IMR-90 (cell line): ENCODE data around the gene TEAD1. TPM values are rescaled to one million over a fixed set of nuclear protein-coding genes. Genes with fewer than 3 reads are reported as not detected.

ENCODE experiments used
- ATAC-seq: fragments of 200-7000 bp; cut with Tn5 transposase; 2 replicates; pipeline ENCODE4 v1.9.1; 2020; ENCODE audit warnings: low read depth, mild to moderate bottlenecking, moderate library complexity
- BruUV-seq: library from RNA; stranded (reverse); fragments of 400-500 nt; replicated peaks from 2 replicates; lab custom pipeline; 2021; lab: Mats Ljungman, UMichigan
- CTCF ChIA-PET: fragments of 300-600 bp; formaldehyde crosslinking; extraction: SDS; loops from one replicate; lab custom pipeline; 2021; ENCODE audit warnings: antibody characterized with exemption; lab: Yijun Ruan, JAX
- POLR2A ChIA-PET: fragments of 300-600 bp; sonication (Branson Sonifier 250); formaldehyde crosslinking; loops from one replicate; lab custom pipeline; 2022; ENCODE audit warnings: antibody characterized with exemption; ENCODE audit not compliant: unreplicated experiment; lab: Charles Lee
- DNase-seq: peaks from one replicate; pipeline ENCODE4 v3.0.0; 2013
- H2AFZ ChIP-seq: replicated peaks from 2 replicates; pipeline ENCODE3; 2013; ENCODE audit warnings: low read length, mild to moderate bottlenecking; ENCODE audit not compliant: poor library complexity
- H2AK5ac ChIP-seq: 2 replicates; pipeline ENCODE4 v1.6.1; 2013; ENCODE audit warnings: low read depth, low read length, inconsistent platforms
- H2AK9ac ChIP-seq: replicated peaks from 2 replicates; pipeline ENCODE3; 2013; ENCODE audit warnings: mild to moderate bottlenecking, low read depth, low read length, moderate library complexity; ENCODE audit not compliant: poor library complexity
- H2BK120ac ChIP-seq: 2 replicates; pipeline ENCODE4 v1.6.1; 2013; ENCODE audit warnings: low read depth, low read length, inconsistent platforms
- H2BK15ac ChIP-seq: 3 replicates; pipeline ENCODE4 v1.6.1; 2013; ENCODE audit warnings: low read depth, low read length, inconsistent platforms
- H2BK20ac ChIP-seq: 2 replicates; pipeline ENCODE4 v1.6.1; 2013; ENCODE audit warnings: low read depth, mild to moderate bottlenecking, inconsistent platforms, low read length, moderate library complexity
- H2BK5ac ChIP-seq: 2 replicates; pipeline ENCODE4 v1.6.1; 2013; ENCODE audit warnings: mild to moderate bottlenecking, low read depth, low read length, inconsistent platforms; ENCODE audit not compliant: poor library complexity, severe bottlenecking
- H3K14ac ChIP-seq: replicated peaks from 2 replicates; pipeline ENCODE4 v1.6.1; 2013; ENCODE audit warnings: low read depth, low read length, inconsistent platforms
- H3K18ac ChIP-seq: 2 replicates; pipeline ENCODE4 v1.6.1; 2013; ENCODE audit warnings: low read depth, low read length, control low read depth
- H3K23ac ChIP-seq: 2 replicates; pipeline ENCODE4 v1.6.1; 2013; ENCODE audit warnings: low read depth, low read length, inconsistent platforms
- H3K27ac ChIP-seq: 2 replicates; pipeline ENCODE4 v1.5.1; 2013; ENCODE audit warnings: mild to moderate bottlenecking, control low read depth, low read length; ENCODE audit not compliant: insufficient read depth
- H3K27me3 ChIP-seq: 2 replicates; pipeline ENCODE4 v1.6.1; 2013; ENCODE audit warnings: low read length; ENCODE audit not compliant: control insufficient read depth, insufficient read depth
- H3K36me3 ChIP-seq: 2 replicates; pipeline ENCODE4 v1.6.1; 2013; ENCODE audit warnings: low read length, mixed read lengths; ENCODE audit not compliant: control insufficient read depth, insufficient read depth
- H3K4ac ChIP-seq: 2 replicates; pipeline ENCODE4 v1.6.1; 2013; ENCODE audit warnings: low read depth, low read length, inconsistent platforms
- H3K4me1 ChIP-seq: 2 replicates; pipeline ENCODE4 v1.6.1; 2013; ENCODE audit warnings: low read length, mixed read lengths; ENCODE audit not compliant: control insufficient read depth, insufficient read depth
- H3K4me2 ChIP-seq: 2 replicates; pipeline ENCODE4 v1.6.1; 2013; ENCODE audit warnings: low read depth, mild to moderate bottlenecking, control low read depth, low read length, moderate library complexity
- H3K4me3 ChIP-seq: 2 replicates; pipeline ENCODE4 v1.5.1; 2013; ENCODE audit warnings: low read depth, mild to moderate bottlenecking, control low read depth, low read length, moderate library complexity; ENCODE audit not compliant: insufficient read depth
- H3K56ac ChIP-seq: 2 replicates; pipeline ENCODE4 v1.6.1; 2013; ENCODE audit warnings: low read length, inconsistent platforms; ENCODE audit not compliant: insufficient read depth; ENCODE audit errors: extremely low read depth
- H3K79me1 ChIP-seq, 2 experiments: 2 replicates each; pipeline ENCODE4 v1.6.1; 2013; ENCODE audit warnings: low read length in 2 of 2, inconsistent platforms in 1 of 2, low read depth in 1 of 2
- H3K9ac ChIP-seq: 2 replicates; pipeline ENCODE4 v1.6.1; 2013; ENCODE audit warnings: low read depth, low read length, control low read depth
- H3K9me1 ChIP-seq: 2 replicates; pipeline ENCODE4 v1.6.1; 2013; ENCODE audit warnings: low read length, inconsistent platforms; ENCODE audit not compliant: insufficient read depth
- H3K9me3 ChIP-seq: 2 replicates; pipeline ENCODE4 v1.6.1; 2013; ENCODE audit warnings: low read length; ENCODE audit not compliant: control insufficient read depth, insufficient read depth
- H4K20me1 ChIP-seq: 2 replicates; pipeline ENCODE4 v1.6.1; 2013; ENCODE audit warnings: low read length, inconsistent platforms; ENCODE audit not compliant: insufficient read depth
- H4K5ac ChIP-seq: 2 replicates; pipeline ENCODE4 v1.6.1; 2013; ENCODE audit warnings: mild to moderate bottlenecking, low read depth, low read length, control low read depth
- H4K8ac ChIP-seq, 2 experiments: 2 replicates each; pipeline ENCODE4 v1.6.1; 2013; ENCODE audit warnings: low read depth in 2 of 2, low read length in 2 of 2, control low read depth in 1 of 2, inconsistent platforms in 1 of 2
- H4K91ac ChIP-seq: 2 replicates; pipeline ENCODE4 v1.6.1; 2013; ENCODE audit warnings: low read depth, low read length, inconsistent platforms; ENCODE audit not compliant: insufficient read depth
- BHLHE40 ChIP-seq: fragments of 150-350 bp; IDR thresholded peaks from 2 replicates; pipeline ENCODE4 v1.6.1; 2016; ENCODE audit warnings: mild to moderate bottlenecking, low read depth, low read length
- MAFK ChIP-seq: IDR thresholded peaks from 2 replicates; pipeline ENCODE4 v1.6.1; 2012; ENCODE audit warnings: low read depth, low read length, improper control_type of control experiment
- WGBS, 2 experiments: methylation state at CpG; one replicate each; pipeline versions ENCODE4 v1.1.5 to v1.1.7; 2013; ENCODE audit warnings: missing lambda C conversion rate in 2 of 2; ENCODE audit not compliant: insufficient read length in 1 of 2; ENCODE audit errors: extremely low coverage in 2 of 2; 5-methylcytosine and 5-hydroxymethylcytosine counted together
- dilution Hi-C: fragments of 300-500 bp; cut with HindIII; formaldehyde crosslinking; loops from one replicate; pipeline ENCODE4 v1.14.3; 2018; ENCODE audit warnings: low sequenced_read_pairs; ENCODE audit not compliant: unreplicated experiment
- in situ Hi-C: fragments of 300-500 bp; cut with MboI; formaldehyde crosslinking; loops from 3 replicates; pipeline ENCODE4 v1.14.3; 2019; ENCODE audit warnings: low sequenced_read_pairs, inconsistent platforms, mixed read lengths
- intact Hi-C: fragments of 100-400 bp; cut with micrococcal nuclease; formaldehyde crosslinking; loops from 2 replicates; pipeline ENCODE4 v1.10.0; 2022
- polyA plus RNA-seq, 3 experiments: library from polyadenylated mRNA; depleted of rRNA; stranded (reverse); fragments of >200 nt; gene quantifications; 2 replicates each; pipeline ENCODE4 v1.2.3, GENCODE V29; 2012; ENCODE audit warnings: low replicate concordance in 1 of 3
- total RNA-seq: library from RNA; depleted of rRNA; stranded (reverse); fragments of >200 nt; gene quantifications from 2 replicates; pipeline ENCODE4 v1.2.3, GENCODE V29; 2012

Gene TEAD1
- total and polyA plus RNA-seq, 2 of the 4 experiments (the other 2 are of a cell fraction) = 51.8 to 69.2 TPM

- no peak for TF ChIP-seq BHLHE40
- TF ChIP-seq MAFK = peak; percentile 86
- POLR2A ChIA-PET = no interaction called here
- H3K79me1 ChIP-seq = peaks cover 41 to 90% of the 10 kb centered on the region in 2 experiments
- no peak overlapping the region for H2BK120ac ChIP-seq
- H2BK15ac ChIP-seq = no peak overlapping the region
- no peak for DNase-seq
- H3K4me3 ChIP-seq = no peak overlapping the region
- no peaks in the 10 kb centered on the region for H3K9me3 ChIP-seq
- H3K23ac ChIP-seq = no peak overlapping the region
- no peak overlapping the region for H3K4me2 ChIP-seq
- in situ Hi-C loops (no loop called here), dilution Hi-C loops (no loop called here), intact Hi-C loops (no loop called here)
- no peak overlapping the region for H3K18ac ChIP-seq
- H2AK5ac ChIP-seq = no peak overlapping the region
- H4K5ac ChIP-seq = no peak overlapping the region
- CTCF ChIA-PET = no interaction called here
- no peak overlapping the region for H4K91ac ChIP-seq
- no peaks in the 10 kb centered on the region for H3K27me3 ChIP-seq
- H3K27ac ChIP-seq = no peak overlapping the region
- no peak overlapping the region for H4K8ac ChIP-seq
- no peak overlapping the region for H2AK9ac ChIP-seq
- BruUV-seq = no TSS peak
- no peak for ATAC-seq
- H3K56ac ChIP-seq = no peak overlapping the region
- H3K14ac ChIP-seq = no peak overlapping the region
- peaks cover 79% of the 10 kb centered on the region for H4K20me1 ChIP-seq
- H3K4me1 ChIP-seq = peaks cover 16% of the 10 kb centered on the region
- H2AFZ ChIP-seq = no peak overlapping the region
- no peak overlapping the region for H3K9ac ChIP-seq
- peaks cover 26% of the 10 kb centered on the region for H3K9me1 ChIP-seq
- 80% methylated on average over 1 of the region's 3 CpGs; no CpG with 5 or more reads in 1 of the 2 experiments for WGBS, 2 experiments
- peaks cover 1% of the 10 kb centered on the region; the same call in 1 of the 2 replicates for H3K36me3 ChIP-seq
- no peak overlapping the region for H2BK20ac ChIP-seq
- H2BK5ac ChIP-seq = no peak overlapping the region
- no peak overlapping the region for H3K4ac ChIP-seq
These were observed 174.2 kb downstream of the TEAD1 start for GRCh38 chr11:12848413-12848812.
